ENCODE results near the gene HIF3A.

GRCh38 chr19:46383171-46383815, 86.5 kb downstream of the HIF3A start:
- TF ChIP-seq CTCF (IDR thresholded peaks at IDR 0.05) (no peak), POLR2A (IDR thresholded peaks at IDR 0.05) (no peak)
